GM21619 (cell line): ENCODE data around the gene GALNT8.

Experiments used
- ATAC-seq: cut with Tn5 transposase; IDR thresholded peaks from one replicate; pipeline ENCODE4 v1.9.1; 2021; ENCODE audit not compliant: unreplicated experiment

Gene GALNT8

GRCh38 chr12:4794491-4794890, 74.3 kb downstream of the GALNT8 start:
- ATAC-seq: no peak

DNA sequence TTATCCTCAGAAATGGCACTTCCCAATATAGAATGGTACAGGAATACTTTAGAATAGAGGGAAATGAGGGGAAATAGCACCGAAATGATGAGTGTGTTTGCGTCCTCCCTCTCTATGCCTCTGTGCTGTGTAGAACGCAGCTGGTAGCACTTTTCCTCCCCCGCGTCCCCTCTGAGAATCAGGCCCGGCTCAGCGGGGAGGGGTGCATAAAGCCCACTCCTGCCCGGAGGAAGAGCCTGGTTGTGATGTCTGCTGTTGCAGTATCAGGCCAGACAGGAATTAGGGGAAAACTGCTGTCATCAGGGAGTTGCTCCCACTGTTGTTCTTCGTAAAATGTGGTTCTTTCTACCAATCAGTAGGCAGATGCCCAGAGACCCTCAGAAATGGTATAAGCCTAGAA, 76.0 kb downstream of the GALNT8 start:
- ATAC-seq: no peak

GRCh38 chr12:4796694-4797482, 76.7 kb downstream of the GALNT8 start:
- ATAC-seq: no peak

DNA sequence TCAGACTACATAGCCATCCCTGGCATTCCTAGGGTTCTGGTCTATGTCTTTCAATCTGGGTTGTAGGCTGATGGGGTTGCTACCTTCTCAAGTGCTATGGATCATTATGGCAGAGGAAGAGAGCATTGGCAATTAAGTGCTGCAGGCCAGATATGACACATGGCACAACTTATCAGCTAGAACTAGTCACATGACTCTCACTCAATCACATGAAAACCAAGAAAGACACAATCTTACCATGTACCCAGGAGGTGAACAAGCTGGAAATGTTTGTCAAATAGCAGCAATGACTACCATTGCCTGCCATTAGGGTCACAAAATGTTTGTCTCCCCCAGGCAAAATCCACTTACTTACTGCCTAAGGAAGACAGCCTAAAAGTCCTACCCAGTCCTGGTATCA, 80.4 kb downstream of the GALNT8 start:
- ATAC-seq: no peak

- no peak for ATAC-seq
These were observed 82.6 kb downstream of the GALNT8 start for GRCh38 chr12:4802841-4803240.

DNA sequence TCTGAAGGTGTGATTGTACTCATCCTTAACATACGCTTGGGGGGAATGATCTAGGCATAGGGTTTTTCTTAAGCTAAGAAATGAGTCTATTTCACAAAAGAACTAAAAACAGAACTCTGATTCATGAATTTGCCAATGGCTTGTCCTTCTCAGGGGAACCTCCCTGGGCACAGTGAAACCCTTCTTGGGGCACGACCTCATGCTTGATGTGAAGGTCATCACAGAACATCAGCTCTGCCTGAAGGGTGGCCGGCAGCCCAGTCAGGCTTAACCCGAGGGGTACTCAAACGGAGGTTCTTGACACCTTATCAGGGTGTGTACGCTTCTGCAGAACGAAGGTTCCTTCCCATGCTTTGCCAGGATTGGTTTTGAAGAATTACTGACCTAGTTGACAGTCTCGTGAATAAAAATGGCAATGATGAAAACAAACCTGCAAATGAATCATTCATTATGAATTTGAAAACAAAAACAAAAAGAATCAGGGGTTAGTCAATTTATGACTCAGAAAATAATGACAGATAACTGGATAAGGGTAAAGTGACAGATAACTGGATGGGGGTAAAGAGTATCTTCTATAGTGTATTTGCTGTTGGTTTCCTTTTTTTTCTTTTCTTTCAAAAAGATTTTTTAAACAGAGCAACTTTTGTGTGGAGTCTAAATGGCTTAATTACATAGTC, 86.4 kb downstream of the GALNT8 start:
- ATAC-seq: no peak

DNA sequence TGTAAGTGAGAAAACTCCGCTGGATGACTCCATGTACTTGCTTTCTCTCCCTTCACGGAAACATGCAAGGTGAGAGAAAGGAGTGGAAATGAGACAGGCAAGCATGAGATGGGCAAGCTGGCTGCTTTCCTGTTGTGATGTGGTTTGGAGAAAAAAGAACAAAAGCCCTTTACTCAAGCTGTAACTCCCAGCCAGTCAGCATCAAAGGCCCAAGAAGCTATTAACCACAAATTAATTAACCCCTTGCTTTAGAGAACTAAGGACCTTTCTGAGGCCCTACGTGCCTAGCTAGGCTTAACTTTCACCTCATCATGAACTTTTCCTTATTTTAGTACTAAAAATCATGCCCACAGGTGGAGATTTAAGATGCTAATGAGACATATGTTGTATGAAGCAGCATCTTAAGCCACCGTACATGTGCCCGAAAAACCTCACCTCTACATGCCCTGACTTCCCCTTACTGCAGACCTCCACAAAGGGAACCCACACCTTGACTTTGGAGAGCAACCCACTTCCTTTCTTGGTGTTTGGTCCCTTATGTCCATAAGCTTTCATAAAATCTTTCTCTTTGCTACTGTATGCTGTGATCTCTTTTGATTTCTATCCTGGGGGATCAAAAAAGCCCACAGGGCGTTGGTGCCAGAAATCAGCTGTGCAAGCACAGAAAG, 87.0 kb downstream of the GALNT8 start:
- ATAC-seq: no peak

DNA sequence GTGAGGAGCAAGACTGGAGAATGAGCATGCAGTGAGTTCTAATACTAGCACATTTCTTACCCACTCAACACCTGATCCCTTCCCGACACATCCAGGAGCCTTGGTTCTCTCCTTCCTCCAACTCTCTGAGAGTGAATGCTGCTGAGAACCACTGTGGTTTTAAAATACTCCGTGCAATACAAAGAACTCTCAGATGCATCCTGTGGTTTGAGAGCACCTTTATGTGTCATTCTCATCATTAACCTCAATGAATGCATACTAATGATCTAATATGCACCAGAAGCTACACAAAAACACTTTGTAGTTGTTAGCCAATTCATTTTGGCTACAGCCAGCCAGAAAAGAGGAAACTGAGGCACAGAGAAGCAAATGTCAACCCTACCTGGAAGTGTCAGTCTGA, 87.6 kb downstream of the GALNT8 start:
- ATAC-seq: peak; percentile 47

- ATAC-seq: no peak
These were observed 88.8 kb downstream of the GALNT8 start for GRCh38 chr12:4809013-4809448.

GRCh38 chr12:4809449-4810218, 89.4 kb downstream of the GALNT8 start:
- no peak for ATAC-seq

- no peak for ATAC-seq
These were observed 90.0 kb downstream of the GALNT8 start for GRCh38 chr12:4810219-4810671.

DNA sequence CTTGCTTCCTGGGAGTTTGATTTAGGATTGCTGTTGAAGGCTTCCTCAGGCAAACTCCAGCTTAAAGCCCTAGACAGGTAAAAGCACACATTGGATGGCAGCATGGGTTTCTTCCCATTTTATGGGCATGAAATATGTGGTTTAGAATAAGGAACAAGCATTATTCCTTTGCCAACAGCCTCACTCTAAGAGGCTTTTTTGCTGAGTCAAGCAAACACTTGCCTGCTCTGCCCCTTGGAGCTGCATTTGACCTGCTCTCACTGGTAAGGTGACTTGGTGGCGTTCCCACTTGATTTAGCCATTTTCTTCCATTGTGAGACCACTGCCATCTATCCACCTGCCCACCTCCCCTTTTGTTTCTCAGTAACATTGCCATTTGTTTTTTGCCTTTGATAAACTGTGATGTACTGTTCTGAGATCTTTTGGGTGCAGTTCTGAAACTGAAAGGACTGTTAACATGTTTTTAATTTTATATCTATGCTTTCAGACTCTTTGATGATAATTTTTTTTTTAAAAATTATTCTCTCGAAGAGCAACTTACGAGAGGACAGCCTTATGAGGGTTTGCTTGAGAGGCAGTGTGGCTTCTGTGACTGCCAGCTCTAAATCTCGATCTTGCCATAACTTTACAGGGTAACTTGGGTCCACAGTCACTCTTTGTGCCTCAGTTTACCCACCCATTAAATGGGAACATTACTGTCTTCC, 92.6 kb downstream of the GALNT8 start:
- no peak for ATAC-seq

DNA sequence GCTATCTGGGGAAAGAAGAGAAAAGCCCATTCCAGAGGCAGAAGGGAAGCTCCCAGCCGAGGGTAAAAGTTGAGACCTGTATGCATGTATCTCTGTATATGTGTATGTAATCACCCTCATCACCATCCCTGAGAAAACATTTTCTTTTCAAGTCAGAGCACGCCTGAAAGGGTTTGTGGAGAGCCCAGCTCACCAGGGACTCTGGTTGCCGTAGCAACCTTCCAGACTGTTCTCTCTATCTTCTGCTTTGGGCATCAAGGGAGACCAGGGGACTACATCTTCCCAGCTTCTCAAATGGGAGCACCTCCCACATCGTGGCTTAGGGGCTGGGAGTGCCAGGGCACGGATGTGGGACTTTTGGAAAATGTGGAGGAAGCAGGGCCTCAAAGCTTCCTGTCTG, 93.5 kb downstream of the GALNT8 start:
- ATAC-seq: no peak

DNA sequence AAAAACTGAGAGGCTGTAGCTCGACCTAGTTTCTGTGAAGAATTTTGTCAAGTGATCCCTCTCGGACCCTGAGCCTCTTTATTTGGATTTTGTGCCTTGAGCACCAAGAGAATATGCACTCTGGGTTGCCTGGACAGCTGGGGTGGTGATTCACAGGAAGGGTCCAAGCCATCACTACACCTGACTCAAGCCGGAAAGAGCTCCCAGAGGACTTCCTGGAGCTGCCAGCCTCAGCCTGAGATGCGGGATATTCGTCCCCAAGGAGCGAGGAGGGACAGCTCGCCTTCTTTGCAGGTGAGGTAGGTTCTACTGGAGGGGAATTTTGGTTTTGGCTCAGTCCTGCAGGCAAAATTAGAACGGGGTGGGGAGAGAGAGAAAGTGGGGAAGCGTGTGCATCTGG, 94.3 kb downstream of the GALNT8 start:
- ATAC-seq: no peak

DNA sequence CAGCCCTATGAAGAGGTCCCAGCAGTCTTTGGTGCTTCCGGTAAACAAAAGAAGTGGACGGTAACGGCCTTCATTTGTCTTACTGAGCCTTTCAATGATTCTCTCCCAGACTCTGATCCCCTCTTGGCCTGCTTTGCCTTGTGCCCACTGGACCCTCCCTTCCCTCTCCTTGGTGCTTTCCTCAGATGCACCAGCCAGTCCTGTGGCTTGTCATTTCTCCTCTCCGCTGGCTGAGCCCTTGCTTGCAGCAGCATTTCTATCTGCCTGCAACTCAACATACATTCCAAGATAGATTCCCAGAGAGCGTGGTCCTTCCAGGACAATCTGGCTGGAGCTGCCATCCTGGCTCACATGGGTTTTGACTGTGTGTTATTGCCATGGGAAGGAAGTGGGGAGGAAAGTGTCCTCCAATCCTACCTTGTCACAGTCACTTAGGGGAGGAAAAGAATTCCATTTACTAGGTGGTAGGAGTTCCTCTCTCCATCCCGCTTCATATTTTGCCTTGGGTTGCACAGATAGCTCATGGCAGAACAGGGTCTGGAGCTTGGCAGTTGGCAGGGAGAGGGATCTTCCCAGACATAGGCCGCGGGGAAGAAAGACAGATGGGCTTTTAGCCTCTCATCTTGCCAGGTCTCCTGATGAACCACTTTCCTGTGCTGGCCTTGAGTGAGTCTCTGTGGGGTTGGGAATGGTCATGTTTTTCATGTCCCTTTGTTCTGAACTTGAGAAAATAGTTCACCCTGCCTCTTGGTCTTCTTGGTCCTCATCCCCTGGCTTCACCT, 96.7 kb downstream of the GALNT8 start:
- ATAC-seq: no peak

DNA sequence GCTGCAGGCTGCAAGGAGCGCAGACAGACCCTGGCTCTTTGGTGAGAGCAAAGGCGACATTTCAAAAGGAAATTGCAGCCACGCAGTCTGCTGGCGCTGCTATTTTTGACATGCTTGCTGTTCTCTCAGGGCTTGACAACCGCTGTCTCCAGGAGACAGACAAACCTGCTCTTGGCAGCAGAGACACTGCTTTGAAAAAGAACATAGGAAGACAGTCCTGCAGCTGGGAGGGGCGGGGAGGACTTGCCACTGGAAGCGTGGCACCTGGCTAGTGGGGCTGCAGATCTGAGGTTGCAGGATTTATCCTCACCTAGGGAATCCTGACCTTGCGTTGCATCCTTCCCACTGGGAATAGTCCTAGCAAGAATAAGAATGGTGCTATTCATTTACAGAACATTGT, 97.7 kb downstream of the GALNT8 start:
- ATAC-seq: no peak

DNA sequence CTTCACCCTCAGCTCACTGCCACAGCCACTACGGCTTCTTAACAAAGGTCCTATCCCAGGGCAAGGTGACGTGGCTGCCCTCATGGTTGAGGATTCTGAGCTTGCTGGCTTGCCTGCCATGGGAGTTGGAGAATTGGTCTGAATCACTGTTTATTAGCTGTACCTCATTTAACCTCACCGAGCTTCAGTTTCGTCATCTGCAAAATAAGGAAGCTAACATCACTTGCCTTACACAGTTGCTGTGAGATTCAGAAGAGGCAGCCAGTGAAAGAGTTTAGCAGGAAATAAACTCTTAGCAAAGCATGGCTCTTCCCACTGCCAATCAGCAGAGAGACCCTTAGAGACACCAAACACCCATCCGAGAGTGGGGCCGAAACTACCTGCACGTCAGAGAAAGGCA, 99.5 kb downstream of the GALNT8 start:
- ATAC-seq: no peak

- no peak for ATAC-seq
These were observed 100.8 kb downstream of the GALNT8 start for GRCh38 chr12:4820971-4821370.
